Measurements from ENCODE around the gene TMEM201.

The TMEM201 gene

GRCh38 chr1:9580942-9581341 is 7.8 kb upstream of the TMEM201 start:
- DNase-seq (ENCODE audit: low read depth, low spot score): no peak

- DNase-seq (ENCODE audit: low read depth, low spot score): no peak
Measured at GRCh38 chr1:9586147-9586766, 2.5 kb upstream of the TMEM201 start.

GRCh38 chr1:9589144-9589718 is 520 bp downstream of the TMEM201 start:
- peak; percentile 67 for DNase-seq (ENCODE audit: low read depth, low spot score)

- DNase-seq (ENCODE audit: low read depth, low spot score): peak; percentile 38
Measured at GRCh38 chr1:9589719-9590157, 1.0 kb downstream of the TMEM201 start.

GRCh38 chr1:9590201-9590600 is 1.5 kb downstream of the TMEM201 start:
- DNase-seq (ENCODE audit: low read depth, low spot score): no peak

- no peak for DNase-seq (ENCODE audit: low read depth, low spot score)
Measured at GRCh38 chr1:9590945-9591668, 2.4 kb downstream of the TMEM201 start.

- no peak for DNase-seq (ENCODE audit: low read depth, low spot score)
Measured at GRCh38 chr1:9591669-9592509, 3.2 kb downstream of the TMEM201 start.

- DNase-seq (ENCODE audit: low read depth, low spot score): no peak
Measured at GRCh38 chr1:9592510-9593075, 3.9 kb downstream of the TMEM201 start.

GRCh38 chr1:9593147-9593491 is 4.4 kb downstream of the TMEM201 start:
- no peak for DNase-seq (ENCODE audit: low read depth, low spot score)

- DNase-seq (ENCODE audit: low read depth, low spot score): peak; percentile 90
Measured at GRCh38 chr1:9593492-9594465, 5.1 kb downstream of the TMEM201 start.

- DNase-seq (ENCODE audit: low read depth, low spot score): no peak
Measured at GRCh38 chr1:9594471-9595155, 5.9 kb downstream of the TMEM201 start.

GRCh38 chr1:9595156-9595967 is 6.7 kb downstream of the TMEM201 start:
- DNase-seq (ENCODE audit: low read depth, low spot score): no peak

- DNase-seq (ENCODE audit: low read depth, low spot score): no peak
Measured at GRCh38 chr1:9595968-9596340, 7.2 kb downstream of the TMEM201 start.

GRCh38 chr1:9596415-9597123 is 7.9 kb downstream of the TMEM201 start:
- no peak for DNase-seq (ENCODE audit: low read depth, low spot score)

- no peak for DNase-seq (ENCODE audit: low read depth, low spot score)
Measured at GRCh38 chr1:9597361-9598315, 8.9 kb downstream of the TMEM201 start.

GRCh38 chr1:9598316-9598700 is 9.6 kb downstream of the TMEM201 start:
- DNase-seq (ENCODE audit: low read depth, low spot score): no peak

- no peak for DNase-seq (ENCODE audit: low read depth, low spot score)
Measured at GRCh38 chr1:9599741-9600140, 11.0 kb downstream of the TMEM201 start.
